ENCODE data around the gene THUMPD3. TPM values are rescaled to one million over a fixed set of nuclear protein-coding genes. Genes with fewer than 3 reads are reported as not detected.

Gene THUMPD3
- total RNA-seq, 2 donors from 2014 or later = 28.8 to 38.7 TPM

DNA sequence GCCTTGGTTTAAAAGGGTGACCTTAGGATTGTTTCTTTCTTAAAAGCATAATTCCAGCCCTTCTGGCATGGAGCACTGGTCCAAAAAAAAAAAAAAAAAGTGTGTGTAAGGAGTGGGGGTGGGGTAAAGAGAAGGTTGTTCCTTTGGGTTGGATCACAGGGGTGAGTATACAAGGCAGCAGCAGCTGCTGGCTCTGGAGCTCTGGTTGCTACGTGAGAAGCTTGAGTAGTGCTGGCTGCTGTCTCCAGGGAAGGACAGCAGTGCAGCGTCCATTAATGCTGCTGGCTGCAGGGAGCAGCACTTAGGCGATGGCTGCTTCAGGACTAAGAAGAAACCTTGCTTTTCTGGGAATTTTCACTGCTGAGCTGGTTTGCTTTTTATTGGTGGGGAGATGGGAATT is 36.9 kb downstream of the THUMPD3 start:
- Histone ChIP-seq H3K36me3 (no peaks in the 10 kb centered on the region), H3K27me3 (replicated peaks; ENCODE audit: insufficient read depth) (no peaks in the 10 kb centered on the region), H3K9me3 (no peaks in the 10 kb centered on the region), H3K27ac (peak overlapping the region; percentile 99), H3K4me1 (replicated peaks) (peaks cover 28% of the 10 kb centered on the region), H3K4me3 (peak overlapping the region; percentile 90 to 95)
- intact Hi-C loops (cut with DNase I) = no loop called here
- WGBS = 2% methylated on average over 3 of the region's 3 CpGs
- TF ChIP-seq, protein P1, sequence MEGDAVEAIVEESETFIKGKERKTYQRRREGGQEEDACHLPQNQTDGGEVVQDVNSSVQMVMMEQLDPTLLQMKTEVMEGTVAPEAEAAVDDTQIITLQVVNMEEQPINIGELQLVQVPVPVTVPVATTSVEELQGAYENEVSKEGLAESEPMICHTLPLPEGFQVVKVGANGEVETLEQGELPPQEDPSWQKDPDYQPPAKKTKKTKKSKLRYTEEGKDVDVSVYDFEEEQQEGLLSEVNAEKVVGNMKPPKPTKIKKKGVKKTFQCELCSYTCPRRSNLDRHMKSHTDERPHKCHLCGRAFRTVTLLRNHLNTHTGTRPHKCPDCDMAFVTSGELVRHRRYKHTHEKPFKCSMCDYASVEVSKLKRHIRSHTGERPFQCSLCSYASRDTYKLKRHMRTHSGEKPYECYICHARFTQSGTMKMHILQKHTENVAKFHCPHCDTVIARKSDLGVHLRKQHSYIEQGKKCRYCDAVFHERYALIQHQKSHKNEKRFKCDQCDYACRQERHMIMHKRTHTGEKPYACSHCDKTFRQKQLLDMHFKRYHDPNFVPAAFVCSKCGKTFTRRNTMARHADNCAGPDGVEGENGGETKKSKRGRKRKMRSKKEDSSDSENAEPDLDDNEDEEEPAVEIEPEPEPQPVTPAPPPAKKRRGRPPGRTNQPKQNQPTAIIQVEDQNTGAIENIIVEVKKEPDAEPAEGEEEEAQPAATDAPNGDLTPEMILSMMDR (IDR thresholded peaks at IDR 0.05) = no peak
- TF ChIP-seq POLR2AphosphoS5 (IDR thresholded peaks at IDR 0.05) = peak; percentile 59
- peak; percentile 34 for TF ChIP-seq POLR2A (IDR thresholded peaks at IDR 0.05)
- DNase-seq (ENCODE audit: low spot score) = peak; percentile 72

DNA sequence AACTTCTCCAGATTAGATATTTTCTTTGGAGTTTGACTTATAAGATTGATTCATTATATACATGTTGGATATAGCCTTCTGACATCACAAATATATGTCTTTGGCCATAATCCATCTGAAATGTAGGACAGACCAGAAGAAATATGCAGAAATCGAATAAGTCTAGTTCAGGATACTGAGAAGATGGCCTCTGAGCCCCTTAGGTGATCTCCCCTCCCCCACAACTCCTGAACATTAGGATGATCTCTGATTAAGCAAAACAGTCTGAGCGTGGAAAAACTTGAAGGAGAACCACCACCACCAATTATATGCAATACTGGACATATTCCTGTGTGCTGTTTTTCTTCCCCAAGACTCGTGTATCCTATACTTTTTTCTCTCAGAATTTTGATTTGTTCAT is 37.8 kb downstream of the THUMPD3 start:
- H3K27ac ChIP-seq = peak overlapping the region; percentile 99
- DNase-seq (ENCODE audit: low spot score) = no peak
- H3K4me3 ChIP-seq = no peak overlapping the region
- intact Hi-C loops (cut with DNase I) = no loop called here
- no peaks in the 10 kb centered on the region for H3K36me3 ChIP-seq
- no peaks in the 10 kb centered on the region for H3K27me3 ChIP-seq (replicated peaks; ENCODE audit: insufficient read depth)
- no peaks in the 10 kb centered on the region for H3K9me3 ChIP-seq
- H3K4me1 ChIP-seq (replicated peaks) = peaks cover 34% of the 10 kb centered on the region
- TF ChIP-seq POLR2A (IDR thresholded peaks at IDR 0.05) = no peak
- no peak for TF ChIP-seq POLR2AphosphoS5 (IDR thresholded peaks at IDR 0.05)
- TF ChIP-seq, protein P1 (IDR thresholded peaks at IDR 0.05) = no peak
- 22% methylated on average over 3 of the region's 3 CpGs for WGBS

DNA sequence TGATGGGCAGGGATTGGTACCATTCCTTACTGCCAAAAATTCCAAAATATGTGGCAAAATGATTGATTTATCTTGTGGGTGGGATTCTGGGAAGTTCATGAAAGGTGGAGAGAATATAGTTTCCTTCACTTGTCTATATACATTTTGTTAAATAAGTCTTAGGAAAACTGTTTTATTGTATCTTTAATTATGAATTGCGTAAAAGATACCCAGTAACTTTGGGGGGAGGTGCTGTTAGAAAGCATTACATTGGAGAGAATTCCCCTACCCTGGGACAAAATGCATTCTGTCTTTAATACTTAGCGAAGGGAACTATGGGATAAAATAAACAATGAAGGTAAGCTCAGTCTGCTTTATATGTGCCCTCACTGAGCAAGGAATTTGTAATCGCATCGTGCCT is 39.1 kb downstream of the THUMPD3 start:
- intact Hi-C loops (cut with DNase I) = no loop called here
- H3K36me3 ChIP-seq = no peaks in the 10 kb centered on the region
- TF ChIP-seq POLR2AphosphoS5 (IDR thresholded peaks at IDR 0.05) (no peak), POLR2A (IDR thresholded peaks at IDR 0.05) (no peak)
- TF ChIP-seq, protein P1 (IDR thresholded peaks at IDR 0.05) = no peak
- no peak for DNase-seq (ENCODE audit: low spot score)
- peaks cover 34% of the 10 kb centered on the region for H3K4me1 ChIP-seq (replicated peaks)
- H3K27ac ChIP-seq = peak overlapping the region in 1 of 2 donors; percentile 37
- WGBS = 31% methylated on average over 4 of the region's 4 CpGs
- no peak overlapping the region for H3K4me3 ChIP-seq
- no peaks in the 10 kb centered on the region for H3K9me3 ChIP-seq
- no peaks in the 10 kb centered on the region for H3K27me3 ChIP-seq (replicated peaks; ENCODE audit: insufficient read depth)

DNA sequence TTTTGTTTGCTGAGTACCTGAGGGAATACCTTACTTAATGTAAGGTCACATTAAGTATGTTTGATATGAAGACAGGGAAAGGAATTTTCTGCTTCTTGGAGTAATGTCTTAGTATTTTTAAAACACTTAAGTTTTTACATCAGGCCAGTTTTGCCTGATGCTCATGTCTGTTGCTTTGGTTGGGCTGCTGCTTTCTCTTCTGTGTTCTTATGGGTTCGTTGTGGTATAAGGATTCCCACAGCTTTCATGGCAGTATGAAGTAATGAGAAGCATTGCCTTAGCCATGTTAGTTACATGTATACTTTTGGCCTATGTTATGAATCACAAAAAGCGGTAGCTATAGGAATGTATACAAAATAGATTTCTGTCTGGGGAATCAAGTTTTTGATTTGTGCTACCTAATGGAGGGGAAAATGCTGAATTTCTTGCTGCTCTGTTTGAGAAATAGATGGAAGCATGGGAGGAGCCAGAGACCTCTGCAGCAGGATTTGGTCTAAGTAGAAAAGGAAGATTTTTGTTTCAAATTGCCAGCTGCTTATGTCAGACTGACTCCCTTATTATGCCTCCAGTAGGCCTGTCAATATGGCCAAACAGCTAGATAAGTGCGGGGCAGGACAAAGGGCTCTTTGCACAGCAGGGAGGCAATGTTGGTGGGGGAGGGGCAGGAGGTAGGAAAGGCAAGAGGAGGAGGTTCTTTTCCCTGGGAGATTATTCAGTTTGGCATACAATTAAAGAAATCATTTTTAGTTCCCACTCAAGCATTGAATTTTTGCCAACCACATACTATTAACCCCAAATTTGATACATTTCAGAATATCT is 39.8 kb downstream of the THUMPD3 start:
- intact Hi-C loops (cut with DNase I) = no loop called here
- H3K27me3 ChIP-seq (replicated peaks; ENCODE audit: insufficient read depth) = no peaks in the 10 kb centered on the region
- DNase-seq (ENCODE audit: low spot score) = no peak
- H3K36me3 ChIP-seq = no peaks in the 10 kb centered on the region
- no peaks in the 10 kb centered on the region for H3K9me3 ChIP-seq
- H3K4me3 ChIP-seq = no peak overlapping the region
- peaks cover 34% of the 10 kb centered on the region for H3K4me1 ChIP-seq (replicated peaks)
- H3K27ac ChIP-seq = peak overlapping the region in 1 of 2 donors; percentile 37
- 29% methylated on average over 3 of the region's 3 CpGs for WGBS
- no peak for TF ChIP-seq POLR2A (IDR thresholded peaks at IDR 0.05)
- TF ChIP-seq, protein P1 (IDR thresholded peaks at IDR 0.05) = no peak
- TF ChIP-seq POLR2AphosphoS5 (IDR thresholded peaks at IDR 0.05) = no peak

DNA sequence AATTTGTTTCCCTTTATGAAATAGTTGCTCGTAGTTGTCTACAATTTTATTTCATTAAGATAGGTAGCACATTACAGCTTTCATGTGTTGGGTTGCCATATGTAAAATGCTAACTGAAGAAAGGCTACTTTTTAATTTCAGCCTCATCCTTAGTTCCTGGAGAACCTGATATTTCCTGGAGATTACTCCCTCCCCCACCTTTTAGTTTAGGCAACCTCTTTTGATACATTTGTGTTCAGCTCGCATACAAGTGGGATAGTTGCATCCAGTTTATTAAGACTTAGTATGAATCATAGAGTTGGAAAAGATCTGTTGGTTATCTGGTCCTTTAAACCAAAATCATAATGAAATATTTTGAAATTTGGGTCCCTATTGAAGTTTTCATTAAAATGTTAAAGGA is 40.6 kb downstream of the THUMPD3 start:
- Histone ChIP-seq H3K36me3 (no peaks in the 10 kb centered on the region), H3K4me1 (replicated peaks) (peaks cover 34% of the 10 kb centered on the region), H3K27me3 (replicated peaks; ENCODE audit: insufficient read depth) (no peaks in the 10 kb centered on the region), H3K9me3 (no peaks in the 10 kb centered on the region), H3K27ac (no peak overlapping the region), H3K4me3 (no peak overlapping the region)
- intact Hi-C loops (cut with DNase I) = no loop called here
- TF ChIP-seq POLR2AphosphoS5 (IDR thresholded peaks at IDR 0.05) (no peak), POLR2A (IDR thresholded peaks at IDR 0.05) (no peak)
- TF ChIP-seq, protein P1 (IDR thresholded peaks at IDR 0.05) = no peak
- no peak for DNase-seq (ENCODE audit: low spot score)
- 49% methylated on average over 2 of the region's 2 CpGs for WGBS

Data from prostate gland (tissue), 2 donors.